HEK293 (cell line): ENCODE measurements around the gene LST1.

ENCODE experiments used
- CTCF ChIA-PET: fragments of 350-600 bp; formaldehyde crosslinking; extraction: SDS; loops from one replicate; lab custom pipeline; 2021; ENCODE audit warnings: antibody characterized with exemption; lab: Yijun Ruan, JAX
- POLR2A ChIA-PET: fragments of 300-600 bp; formaldehyde crosslinking; extraction: SDS; loops from one replicate; lab custom pipeline; 2020; ENCODE audit warnings: antibody characterized with exemption, inconsistent platforms; lab: Yijun Ruan, JAX
- H3K27ac ChIP-seq: fragments of 200-500 bp; sonication (Bioruptor generic); 2 replicates; pipeline ENCODE4 v1.5.1; 2014; ENCODE audit warnings: low read depth, low read length, control low read depth, inconsistent platforms; ENCODE audit errors: extremely low read depth
- H3K36me3 ChIP-seq, 2 experiments: fragments of 200-500 bp in 1 of 2; sonication (Bioruptor generic) in 1 of 2; 1 replicate in 1 of 2; 2 replicates in 1 of 2; pipeline ENCODE4 v1.5.1; 2014 to 2017; ENCODE audit warnings: inconsistent platforms in 2 of 2, low read length in 2 of 2; ENCODE audit not compliant: control insufficient read depth in 2 of 2, insufficient read depth in 1 of 2
- H3K4me1 ChIP-seq: fragments of 200-500 bp; sonication (Bioruptor generic); 2 replicates; pipeline ENCODE4 v1.5.1; 2014; ENCODE audit warnings: mild to moderate bottlenecking, low read length, inconsistent platforms; ENCODE audit not compliant: control insufficient read depth, insufficient read depth
- H3K4me3 ChIP-seq: 2 replicates; pipeline ENCODE4 v1.5.1; 2011; ENCODE audit warnings: low read depth, mild to moderate bottlenecking, control low read depth, low read length, moderate library complexity
- H3K9me3 ChIP-seq: fragments of 200-500 bp; sonication (Bioruptor generic); 2 replicates; pipeline ENCODE4 v1.5.1; 2014; ENCODE audit warnings: low read depth, low read length, inconsistent platforms; ENCODE audit not compliant: control insufficient read depth, insufficient read depth
- BCL11A ChIP-seq: fragments of 450-650 bp; formaldehyde crosslinking; IDR thresholded peaks from 2 replicates; pipeline ENCODE4 v1.5.1; 2016; ENCODE audit warnings: low read depth, missing biosample characterization, missing genetic modification characterization
- KLF16 ChIP-seq: fragments of 450-650 bp; formaldehyde crosslinking; IDR thresholded peaks from 2 replicates; pipeline ENCODE4 v1.5.1; 2017; ENCODE audit warnings: missing biosample characterization, missing genetic modification characterization
- KLF9 ChIP-seq: fragments of 450-650 bp; formaldehyde crosslinking; IDR thresholded peaks from 2 replicates; pipeline ENCODE4 v1.5.1; 2016; ENCODE audit warnings: missing biosample characterization, missing genetic modification characterization, low read depth
- MZF1 ChIP-seq: fragments of 450-650 bp; formaldehyde crosslinking; IDR thresholded peaks from 2 replicates; pipeline ENCODE4 v1.5.1; 2017; ENCODE audit warnings: missing biosample characterization, missing genetic modification characterization, borderline replicate concordance
- REST ChIP-seq: fragments of 450-650 bp; formaldehyde crosslinking; IDR thresholded peaks from 2 replicates; pipeline ENCODE4 v1.5.1; 2016; ENCODE audit warnings: missing biosample characterization, missing genetic modification characterization
- ZBTB20 ChIP-seq: fragments of 450-650 bp; formaldehyde crosslinking; IDR thresholded peaks from 2 replicates; pipeline ENCODE4 v1.5.1; 2016; ENCODE audit warnings: missing biosample characterization, missing genetic modification characterization
- ZBTB8A ChIP-seq: fragments of 450-650 bp; formaldehyde crosslinking; IDR thresholded peaks from 2 replicates; pipeline ENCODE4 v1.5.1; 2016; ENCODE audit warnings: missing biosample characterization, missing genetic modification characterization
- ZNF184 ChIP-seq: fragments of 450-650 bp; IDR thresholded peaks from 2 replicates; pipeline ENCODE4 v1.5.1; 2018; ENCODE audit warnings: missing biosample characterization, mild to moderate bottlenecking, missing genetic modification characterization
- ZNF223 ChIP-seq: fragments of 450-650 bp; formaldehyde crosslinking; IDR thresholded peaks from 2 replicates; pipeline ENCODE4 v1.5.1; 2016; ENCODE audit warnings: missing biosample characterization, missing genetic modification characterization
- ZNF433 ChIP-seq: fragments of 450-650 bp; formaldehyde crosslinking; IDR thresholded peaks from 2 replicates; pipeline ENCODE4 v1.5.1; 2016; ENCODE audit warnings: missing biosample characterization, missing genetic modification characterization, low read depth
- ZNF473 ChIP-seq: fragments of 450-650 bp; formaldehyde crosslinking; IDR thresholded peaks from 2 replicates; pipeline ENCODE4 v1.5.1; 2017; ENCODE audit warnings: missing biosample characterization, missing genetic modification characterization
- ZNF518A ChIP-seq: fragments of 450-650 bp; formaldehyde crosslinking; conservative IDR thresholded peaks from 2 replicates; pipeline ENCODE4 v1.5.1; 2016; ENCODE audit warnings: low read depth, missing biosample characterization, missing genetic modification characterization
- ZSCAN16 ChIP-seq: fragments of 450-650 bp; formaldehyde crosslinking; IDR thresholded peaks from 2 replicates; pipeline ENCODE4 v1.5.1; 2016; ENCODE audit warnings: missing biosample characterization, missing genetic modification characterization
- ZSCAN23 ChIP-seq: fragments of 450-650 bp; formaldehyde crosslinking; IDR thresholded peaks from 2 replicates; pipeline ENCODE4 v1.5.1; 2016; ENCODE audit warnings: missing biosample characterization, missing genetic modification characterization
- TF ChIP-seq, protein P1 (sequence below): fragments of 450-650 bp; formaldehyde crosslinking; IDR thresholded peaks from 2 replicates; pipeline ENCODE4 v1.5.1; 2016; ENCODE audit warnings: missing biosample characterization, missing genetic modification characterization, borderline replicate concordance
- TF ChIP-seq, protein P2 (sequence below): fragments of 450-650 bp; formaldehyde crosslinking; IDR thresholded peaks from 2 replicates; pipeline ENCODE4 v1.5.1; 2016; ENCODE audit warnings: missing biosample characterization, missing genetic modification characterization
- TF ChIP-seq, protein P3 (sequence below): fragments of 450-650 bp; formaldehyde crosslinking; IDR thresholded peaks from 2 replicates; pipeline ENCODE4 v1.5.1; 2016; ENCODE audit warnings: missing biosample characterization, missing genetic modification characterization

The LST1 gene

DNA sequence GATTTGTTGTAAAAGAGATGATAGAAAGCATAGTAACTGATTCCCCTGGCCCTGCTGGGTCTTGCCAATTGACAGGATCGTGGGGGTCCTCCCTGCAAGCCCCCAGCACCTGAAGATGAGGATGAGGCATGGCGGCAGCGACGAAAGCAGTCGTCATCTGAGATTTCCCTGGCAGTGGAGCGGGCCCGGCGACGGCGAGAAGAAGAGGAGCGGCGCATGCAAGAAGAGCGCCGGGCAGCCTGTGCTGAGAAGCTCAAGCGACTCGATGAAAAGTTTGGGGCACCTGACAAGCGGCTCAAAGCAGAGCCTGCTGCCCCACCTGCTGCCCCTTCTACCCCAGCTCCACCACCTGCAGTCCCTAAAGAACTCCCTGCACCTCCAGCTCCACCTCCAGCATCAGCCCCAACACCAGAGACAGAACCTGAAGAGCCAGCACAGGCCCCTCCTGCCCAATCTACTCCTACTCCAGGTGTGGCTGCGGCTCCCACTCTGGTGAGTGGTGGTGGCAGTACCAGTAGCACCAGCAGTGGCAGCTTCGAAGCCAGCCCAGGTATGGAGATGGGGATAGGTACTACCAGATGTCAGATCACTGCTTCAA lies 41.7 kb downstream of the LST1 start:
- peaks cover 76 to 100% of the 10 kb centered on the region in 2 experiments for H3K36me3 ChIP-seq
- TF ChIP-seq ZNF473 (no peak), ZNF223 (tag by site-specific recombination) (no peak), KLF9 (tag by site-specific recombination) (no peak), REST (tag by site-specific recombination) (no peak), ZBTB20 (no peak), ZSCAN23 (tag by site-specific recombination) (no peak), ZNF184 (no peak), KLF16 (no peak), BCL11A (no peak), ZBTB8A (tag by site-specific recombination) (no peak), MZF1 (tag by site-specific recombination) (no peak), ZNF433 (tag by site-specific recombination) (no peak), ZNF518A (tag by site-specific recombination) (no peak), ZSCAN16 (tag by site-specific recombination) (no peak)
- TF ChIP-seq, protein P1, sequence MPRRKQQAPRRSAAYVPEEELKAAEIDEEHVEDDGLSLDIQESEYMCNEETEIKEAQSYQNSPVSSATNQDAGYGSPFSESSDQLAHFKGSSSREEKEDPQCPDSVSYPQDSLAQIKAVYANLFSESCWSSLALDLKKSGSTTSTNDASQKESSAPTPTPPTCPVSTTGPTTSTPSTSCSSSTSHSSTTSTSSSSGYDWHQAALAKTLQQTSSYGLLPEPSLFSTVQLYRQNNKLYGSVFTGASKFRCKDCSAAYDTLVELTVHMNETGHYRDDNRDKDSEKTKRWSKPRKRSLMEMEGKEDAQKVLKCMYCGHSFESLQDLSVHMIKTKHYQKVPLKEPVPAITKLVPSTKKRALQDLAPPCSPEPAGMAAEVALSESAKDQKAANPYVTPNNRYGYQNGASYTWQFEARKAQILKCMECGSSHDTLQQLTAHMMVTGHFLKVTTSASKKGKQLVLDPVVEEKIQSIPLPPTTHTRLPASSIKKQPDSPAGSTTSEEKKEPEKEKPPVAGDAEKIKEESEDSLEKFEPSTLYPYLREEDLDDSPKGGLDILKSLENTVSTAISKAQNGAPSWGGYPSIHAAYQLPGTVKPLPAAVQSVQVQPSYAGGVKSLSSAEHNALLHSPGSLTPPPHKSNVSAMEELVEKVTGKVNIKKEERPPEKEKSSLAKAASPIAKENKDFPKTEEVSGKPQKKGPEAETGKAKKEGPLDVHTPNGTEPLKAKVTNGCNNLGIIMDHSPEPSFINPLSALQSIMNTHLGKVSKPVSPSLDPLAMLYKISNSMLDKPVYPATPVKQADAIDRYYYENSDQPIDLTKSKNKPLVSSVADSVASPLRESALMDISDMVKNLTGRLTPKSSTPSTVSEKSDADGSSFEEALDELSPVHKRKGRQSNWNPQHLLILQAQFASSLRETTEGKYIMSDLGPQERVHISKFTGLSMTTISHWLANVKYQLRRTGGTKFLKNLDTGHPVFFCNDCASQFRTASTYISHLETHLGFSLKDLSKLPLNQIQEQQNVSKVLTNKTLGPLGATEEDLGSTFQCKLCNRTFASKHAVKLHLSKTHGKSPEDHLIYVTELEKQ (tag by site-specific recombination), result no peak
- TF ChIP-seq, protein P2, sequence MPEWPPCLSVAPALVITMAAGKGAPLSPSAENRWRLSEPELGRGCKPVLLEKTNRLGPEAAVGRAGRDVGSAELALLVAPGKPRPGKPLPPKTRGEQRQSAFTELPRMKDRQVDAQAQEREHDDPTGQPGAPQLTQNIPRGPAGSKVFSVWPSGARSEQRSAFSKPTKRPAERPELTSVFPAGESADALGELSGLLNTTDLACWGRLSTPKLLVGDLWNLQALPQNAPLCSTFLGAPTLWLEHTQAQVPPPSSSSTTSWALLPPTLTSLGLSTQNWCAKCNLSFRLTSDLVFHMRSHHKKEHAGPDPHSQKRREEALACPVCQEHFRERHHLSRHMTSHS (tag by site-specific recombination), result no peak
- TF ChIP-seq, protein P3, sequence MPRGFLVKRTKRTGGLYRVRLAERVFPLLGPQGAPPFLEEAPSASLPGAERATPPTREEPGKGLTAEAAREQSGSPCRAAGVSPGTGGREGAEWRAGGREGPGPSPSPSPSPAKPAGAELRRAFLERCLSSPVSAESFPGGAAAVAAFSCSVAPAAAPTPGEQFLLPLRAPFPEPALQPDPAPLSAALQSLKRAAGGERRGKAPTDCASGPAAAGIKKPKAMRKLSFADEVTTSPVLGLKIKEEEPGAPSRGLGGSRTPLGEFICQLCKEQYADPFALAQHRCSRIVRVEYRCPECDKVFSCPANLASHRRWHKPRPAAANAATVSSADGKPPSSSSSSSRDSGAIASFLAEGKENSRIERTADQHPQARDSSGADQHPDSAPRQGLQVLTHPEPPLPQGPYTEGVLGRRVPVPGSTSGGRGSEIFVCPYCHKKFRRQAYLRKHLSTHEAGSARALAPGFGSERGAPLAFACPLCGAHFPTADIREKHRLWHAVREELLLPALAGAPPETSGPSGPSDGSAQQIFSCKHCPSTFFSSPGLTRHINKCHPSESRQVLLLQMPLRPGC, result no peak
- TF ChIP-seq, all 188 proteins: peak for 0
- POLR2A ChIA-PET, result interaction anchor here (0.8 to 9.7 kb wide), 5 partner anchors 9 to 87 kb away, joined by 3 to 123 read pairs (median 4); partner anchors contain the start of genes ATP6V1G2, BAG6 and DDX39B
- CTCF ChIA-PET, result interaction anchor here (1.5 kb wide), 1 partner anchor 31 kb away, joined by 5 read pairs; no protein-coding TSS in a partner anchor
- Histone ChIP-seq H3K4me1 (no peaks in the 10 kb centered on the region), H3K9me3 (no peaks in the 10 kb centered on the region), H3K4me3 (no peak overlapping the region), H3K27ac (no peak overlapping the region)
